Heart right ventricle (tissue), 16 donors: ENCODE measurements around the gene THBS1. TPM values are rescaled to one million over a fixed set of nuclear protein-coding genes. Genes with fewer than 3 reads are reported as not detected.
A peak's percentile ranks its signal among the peaks of the same experiment; 100 is the strongest.

Source experiments
- ATAC-seq, 8 donors: fragments of 200-7000 bp; cut with Tn5 transposase; one replicate each; pipeline ENCODE4 v1.9.1; 2020; ENCODE audit warnings: mild to moderate bottlenecking in 8 of 8, moderate library complexity in 8 of 8, moderate number of reproducible peaks in 1 of 8
- DNase-seq, 2 donors: peaks; one replicate each; pipeline ENCODE4 v3.0.0-alpha.2; 2020
- H3K27ac ChIP-seq, 10 donors: fragments of 200-600 bp; sonication (generic) in 2 of 10; one replicate each; pipeline versions ENCODE4 v1.5.0 to v1.8.0; 2020 to 2022; ENCODE audit warnings: mild to moderate bottlenecking in 3 of 10
- H3K27me3 ChIP-seq, 7 donors: fragments of 200-600 bp; one replicate each; pipeline ENCODE4 v1.8.0; 2021 to 2022; ENCODE audit warnings: mild to moderate bottlenecking in 2 of 7
- H3K36me3 ChIP-seq, 9 donors: fragments of 200-600 bp; sonication (generic) in 1 of 9; one replicate each; pipeline versions ENCODE4 v1.5.0 to v1.8.0; 2020 to 2022; ENCODE audit warnings: mild to moderate bottlenecking in 2 of 9
- H3K4me1 ChIP-seq, 9 donors: fragments of 200-600 bp; sonication (generic) in 1 of 9; one replicate each; pipeline versions ENCODE4 v1.5.0 to v1.8.0; 2020 to 2022; ENCODE audit warnings: mild to moderate bottlenecking in 4 of 9
- H3K4me3 ChIP-seq, 10 donors: fragments of 200-600 bp; sonication (generic) in 2 of 10; one replicate each; pipeline versions ENCODE4 v1.5.0 to v1.8.0; 2020 to 2022; ENCODE audit warnings: mild to moderate bottlenecking in 7 of 10, moderate library complexity in 2 of 10
- H3K9me3 ChIP-seq, 11 donors: fragments of 200-600 bp in 10 of 11; sonication (generic) in 2 of 11; one replicate each; pipeline versions ENCODE4 v1.5.0 to v1.8.0; 2013 to 2022; ENCODE audit warnings: mild to moderate bottlenecking in 2 of 11, control low read depth in 1 of 11, moderate library complexity in 1 of 11
- WGBS, 2 donors: extraction: QIAGEN DNeasy Blood & Tissue Kit; methylation state at CpG; one replicate each; pipeline ENCODE4 v1.1.7; 2013; ENCODE audit warnings: inconsistent platforms in 1 of 2; 5-methylcytosine and 5-hydroxymethylcytosine counted together
- intact Hi-C, 10 donors: fragments of 100-400 bp; cut with DNase I; formaldehyde crosslinking; loops; one replicate each; pipeline versions ENCODE4 v1.11.1 to v1.14.2; 2022
- polyA plus RNA-seq, 2 donors: library from polyadenylated mRNA; stranded (reverse); fragments of 200-250 nt; gene quantifications; one replicate each; pipeline ENCODE4 v1.2.3, GENCODE V29; 2013
- total RNA-seq, 10 donors: library from RNA; stranded (reverse); fragmentation: NEBNext Ultra II Directional in 3 of 10; extraction: Animal tissue kit (Norgen Biotek cat#: 25700) in 3 of 10; gene quantifications; one replicate each; pipeline versions ENCODE4 v1.2.1 to v1.2.4, GENCODE V29; 2021 to 2023
- TF ChIP-seq, protein P1 (sequence below), 9 donors: fragments of 200-600 bp; sonication (generic) in 2 of 9; IDR thresholded peaks; one replicate each; pipeline versions ENCODE4 v1.5.0 to v1.8.0; 2021 to 2022; ENCODE audit warnings: antibody characterized with exemption in 9 of 9, mild to moderate bottlenecking in 5 of 9, moderate library complexity in 1 of 9
- donor health status: Arrhythmogenic right ventricular cardiomyopathy.
- donor health status: ischemic (EF 13 %, LVEDD 7.1; RV severe dilation, severe dysfunction).
- donor health status: healthy with polysubstance abuse.
- donor health status: DM: no; HTN: yes; CAD: no.
- donor health status: DM: no; HTN: no; CAD: no.
- donor health status: ischemic (EF 25% LVEDD 6.9; RV normal size, moderate dysfunction).
- donor health status: ischemic (EF 25% LVEDD 5.7; RV mildly dilated, moderate dysfunction).
- donor health status: healthy.
- donor health status: DM: yes; HTN: yes; CAD: no.
- donor health status: Ischemic cardiomyopathy.
- donor health status: ischemic (EF 35%, LVEDD 5.7; RV mildly dilated, moderate dysfunction).
- donor health status: nonischemic (EF 11% LVEDD 7.7; RV severe dilation, severe dysfunction).
- donor health status: DM: yes; HTN: yes; CAD: no.
- donor health status: PGD.
- donor health status: ischemic (EF 29% LVEDD 5.4; RV normal size, mild dysfunction).
- donor health status: nonischemic (EF 23%, LVEDD 6.1; RV moderate dilation, normal function).

The THBS1 gene
- total and polyA plus RNA-seq, 12 donors = 12.9 to 1,109 (median 102) TPM

DNA sequence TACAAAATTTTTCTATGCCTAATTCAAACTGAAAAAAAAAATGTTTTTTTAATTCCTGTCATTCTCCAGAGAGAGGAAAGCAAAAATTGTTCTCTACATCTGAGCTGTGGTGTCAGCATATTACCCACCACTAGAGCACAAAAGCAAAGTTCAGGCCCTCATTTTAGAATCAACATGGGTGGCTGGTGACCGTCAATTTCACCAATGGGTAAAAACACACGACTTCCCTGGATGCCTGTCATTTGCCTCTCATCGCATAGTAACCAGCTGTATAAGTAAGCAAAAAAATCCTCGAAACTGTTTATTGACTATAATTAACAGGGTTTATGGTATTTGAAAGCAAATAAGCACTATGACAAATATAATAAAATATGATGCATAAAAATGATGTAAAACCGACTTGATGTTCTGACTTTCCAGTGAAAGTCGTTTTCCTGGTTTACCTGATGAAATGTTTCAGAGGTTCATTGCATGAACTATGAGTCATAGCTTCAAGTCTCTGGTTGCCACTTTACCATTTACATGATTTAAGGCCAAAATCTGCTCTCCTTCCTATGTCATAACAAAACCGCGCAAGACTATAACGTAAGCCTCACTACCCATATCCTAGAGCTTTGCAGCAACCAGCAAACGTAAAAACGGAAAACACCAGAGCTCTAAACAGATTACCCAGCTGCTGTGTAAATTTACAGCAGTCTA, 60.5 kb downstream of the THBS1 start:
- Histone ChIP-seq H3K36me3 (no peaks in the 10 kb centered on the region), H3K9me3 (no peaks in the 10 kb centered on the region), H3K4me1 (peaks cover 0 to 26% (median 14%) of the 10 kb centered on the region in 9 donors), H3K4me3 (no peak overlapping the region), H3K27me3 (no peaks in the 10 kb centered on the region), H3K27ac (peak overlapping the region in 1 of 10 donors; percentile 2)
- intact Hi-C loops = no loop called here
- no peak for ATAC-seq
- TF ChIP-seq, protein P1, sequence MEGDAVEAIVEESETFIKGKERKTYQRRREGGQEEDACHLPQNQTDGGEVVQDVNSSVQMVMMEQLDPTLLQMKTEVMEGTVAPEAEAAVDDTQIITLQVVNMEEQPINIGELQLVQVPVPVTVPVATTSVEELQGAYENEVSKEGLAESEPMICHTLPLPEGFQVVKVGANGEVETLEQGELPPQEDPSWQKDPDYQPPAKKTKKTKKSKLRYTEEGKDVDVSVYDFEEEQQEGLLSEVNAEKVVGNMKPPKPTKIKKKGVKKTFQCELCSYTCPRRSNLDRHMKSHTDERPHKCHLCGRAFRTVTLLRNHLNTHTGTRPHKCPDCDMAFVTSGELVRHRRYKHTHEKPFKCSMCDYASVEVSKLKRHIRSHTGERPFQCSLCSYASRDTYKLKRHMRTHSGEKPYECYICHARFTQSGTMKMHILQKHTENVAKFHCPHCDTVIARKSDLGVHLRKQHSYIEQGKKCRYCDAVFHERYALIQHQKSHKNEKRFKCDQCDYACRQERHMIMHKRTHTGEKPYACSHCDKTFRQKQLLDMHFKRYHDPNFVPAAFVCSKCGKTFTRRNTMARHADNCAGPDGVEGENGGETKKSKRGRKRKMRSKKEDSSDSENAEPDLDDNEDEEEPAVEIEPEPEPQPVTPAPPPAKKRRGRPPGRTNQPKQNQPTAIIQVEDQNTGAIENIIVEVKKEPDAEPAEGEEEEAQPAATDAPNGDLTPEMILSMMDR (IDR thresholded peaks at IDR 0.05) = no peak
- no peak for DNase-seq
- 83 to 91% methylated on average over 11 of the region's 11 CpGs for WGBS, 2 donors

DNA sequence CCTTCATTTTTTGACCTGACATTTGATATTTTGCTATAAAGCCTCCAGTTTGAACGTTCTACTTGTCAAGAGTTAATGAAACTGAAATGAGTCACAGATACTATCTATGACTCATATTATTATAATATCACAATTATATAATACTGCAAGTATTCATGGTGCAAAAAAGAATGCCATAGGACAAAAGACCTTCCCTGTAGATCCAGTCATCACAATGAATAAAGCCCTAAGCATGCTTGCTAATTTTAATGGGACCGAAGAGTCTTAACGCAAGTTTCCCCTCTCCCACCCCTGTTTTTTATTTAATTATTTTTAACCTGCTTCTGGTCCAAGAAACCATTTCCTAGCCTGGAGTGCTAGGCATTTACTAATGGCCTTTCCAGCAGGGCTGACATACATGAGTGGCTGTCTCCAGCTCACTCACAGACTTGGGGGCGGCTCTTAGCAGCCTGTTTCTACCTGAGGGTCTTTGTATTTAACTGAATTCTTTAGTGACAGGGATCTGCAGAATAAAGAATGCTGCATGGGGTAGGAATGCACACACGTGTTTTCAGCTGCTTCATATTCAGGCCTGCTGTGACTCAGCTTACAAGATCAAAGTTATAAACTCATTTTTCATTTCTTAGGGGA, 61.2 kb downstream of the THBS1 start:
- TF ChIP-seq, protein P1 (IDR thresholded peaks at IDR 0.05) = no peak
- intact Hi-C loops = no loop called here
- WGBS, 2 donors = 41 to 42% methylated on average over 5 of the region's 5 CpGs
- H3K4me1 ChIP-seq = peaks cover 0 to 26% (median 14%) of the 10 kb centered on the region in 9 donors
- ATAC-seq (peak in 3 of 8 donors; percentile 24 to 32 (median 25)), DNase-seq (no peak)
- H3K4me3 ChIP-seq = no peak overlapping the region
- H3K27ac ChIP-seq = no peak overlapping the region
- H3K9me3 ChIP-seq = no peaks in the 10 kb centered on the region
- no peaks in the 10 kb centered on the region for H3K36me3 ChIP-seq
- no peaks in the 10 kb centered on the region for H3K27me3 ChIP-seq

DNA sequence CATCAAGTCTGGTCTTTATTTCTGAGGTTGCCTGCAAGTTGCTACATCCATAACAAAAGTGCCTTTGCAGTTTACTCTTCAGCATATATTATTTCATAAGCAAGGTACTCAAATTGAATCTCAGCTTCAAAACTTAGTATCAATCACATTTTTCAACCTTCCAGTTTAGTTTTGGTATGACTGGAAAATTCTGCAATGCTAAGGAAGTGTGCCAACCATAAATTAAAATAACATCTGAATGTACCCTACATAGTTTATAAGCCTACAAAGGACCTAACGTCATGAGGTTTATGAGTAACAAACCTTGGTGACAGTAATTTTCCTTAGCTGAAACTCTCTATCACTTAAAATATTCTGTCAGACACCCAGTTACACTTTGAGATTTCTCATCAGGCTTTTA, 62.8 kb downstream of the THBS1 start:
- TF ChIP-seq, protein P1 (IDR thresholded peaks at IDR 0.05) = no peak
- H3K27me3 ChIP-seq = no peaks in the 10 kb centered on the region
- 92 to 96% methylated on average over 1 of the region's 1 CpG for WGBS, 2 donors
- H3K4me3 ChIP-seq = no peak overlapping the region
- DNase-seq (no peak), ATAC-seq (no peak)
- intact Hi-C loops = no loop called here
- no peaks in the 10 kb centered on the region for H3K9me3 ChIP-seq
- peaks cover 0 to 26% (median 14%) of the 10 kb centered on the region in 9 donors for H3K4me1 ChIP-seq
- no peak overlapping the region for H3K27ac ChIP-seq
- H3K36me3 ChIP-seq = no peaks in the 10 kb centered on the region

DNA sequence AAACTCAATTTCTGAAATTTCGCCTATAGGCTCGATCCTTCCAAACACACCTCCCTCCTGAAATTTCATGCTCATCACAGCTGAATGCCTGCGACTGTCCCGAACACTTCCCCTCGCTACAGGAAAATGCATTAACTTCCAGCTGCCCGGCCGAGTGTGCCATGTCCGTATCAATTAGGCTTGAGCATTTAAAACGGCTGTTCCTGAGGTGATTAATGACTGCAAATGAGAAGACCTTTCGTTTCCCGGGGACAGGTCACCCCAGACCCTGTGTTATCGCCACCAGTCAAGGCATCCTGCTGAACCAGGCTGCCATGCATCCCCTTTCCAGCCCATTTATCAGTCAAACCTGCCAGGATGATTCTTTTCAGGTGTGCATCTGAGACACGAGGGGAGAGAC, 63.3 kb downstream of the THBS1 start:
- no peak overlapping the region for H3K27ac ChIP-seq
- H3K4me3 ChIP-seq = no peak overlapping the region
- DNase-seq = no peak
- TF ChIP-seq, protein P1 (IDR thresholded peaks at IDR 0.05) = no peak
- peaks cover 0 to 27% (median 14%) of the 10 kb centered on the region in 9 donors for H3K4me1 ChIP-seq
- ATAC-seq = no peak
- no peaks in the 10 kb centered on the region for H3K9me3 ChIP-seq
- H3K36me3 ChIP-seq = no peaks in the 10 kb centered on the region
- no peaks in the 10 kb centered on the region for H3K27me3 ChIP-seq
- 76 to 81% methylated on average over 13 of the region's 13 CpGs for WGBS, 2 donors
- intact Hi-C loops = no loop called here
